Lung (tissue), 12 donors: ENCODE data around the gene CD1C. TPM values are rescaled to one million over a fixed set of nuclear protein-coding genes. Genes with fewer than 3 reads are reported as not detected.
"Not testable (repeated sequence)": the region's sequence is repeated elsewhere in the genome, so short reads cannot be mapped to it uniquely, and the experiment has no call there.

Source experiments
- ATAC-seq: fragments of 200-7000 bp; cut with Tn5 transposase; one replicate; pipeline ENCODE4 v1.9.1; 2020; ENCODE audit warnings: moderate number of reproducible peaks; ENCODE audit not compliant: insufficient read depth, low FRiP score
- DNase-seq, 3 donors: peaks; one replicate each; pipeline ENCODE4 v3.0.0-alpha.2; 2013 to 2017
- H3K27ac ChIP-seq, 2 donors: one replicate each; pipeline ENCODE4 v1.5.1; 2013; ENCODE audit warnings: mild to moderate bottlenecking in 2 of 2, moderate library complexity in 2 of 2, control low read depth in 1 of 2, inconsistent platforms in 1 of 2, low read depth in 1 of 2, low read length in 1 of 2
- H3K27me3 ChIP-seq, 3 donors: one replicate each; pipeline ENCODE4 v1.5.1; 2013; ENCODE audit warnings: low read length in 2 of 3; ENCODE audit not compliant: control insufficient read depth in 3 of 3, insufficient read depth in 3 of 3
- H3K36me3 ChIP-seq, 4 donors: one replicate each; pipeline ENCODE4 v1.5.1; 2013; ENCODE audit warnings: low read length in 4 of 4, mild to moderate bottlenecking in 1 of 4, moderate library complexity in 1 of 4; ENCODE audit not compliant: control insufficient read depth in 4 of 4, insufficient read depth in 4 of 4
- H3K4me1 ChIP-seq, 5 donors: one replicate each; pipeline ENCODE4 v1.5.1; 2013; ENCODE audit warnings: low read length in 5 of 5, mild to moderate bottlenecking in 2 of 5, moderate library complexity in 1 of 5; ENCODE audit not compliant: control insufficient read depth in 5 of 5, insufficient read depth in 5 of 5
- H3K4me3 ChIP-seq: one replicate; pipeline ENCODE4 v1.5.1; 2013; ENCODE audit warnings: mild to moderate bottlenecking, control low read depth, moderate library complexity
- H3K9ac ChIP-seq, 2 donors: one replicate each; pipeline ENCODE4 v1.5.1; 2013; ENCODE audit warnings: low read length in 2 of 2, control low read depth in 1 of 2; ENCODE audit not compliant: insufficient read depth in 1 of 2
- H3K9me3 ChIP-seq, 4 donors: one replicate each; pipeline ENCODE4 v1.5.1; 2013; ENCODE audit warnings: low read length in 3 of 4, mild to moderate bottlenecking in 1 of 4, moderate library complexity in 1 of 4; ENCODE audit not compliant: control insufficient read depth in 4 of 4, insufficient read depth in 3 of 4
- CTCF ChIP-seq: IDR thresholded peaks from 2 replicates; pipeline ENCODE4 v1.5.1; 2012; ENCODE audit warnings: mild to moderate bottlenecking; ENCODE audit errors: control extremely low read depth, extremely low read depth
- WGBS, 2 donors: extraction: QIAGEN DNeasy Blood & Tissue Kit; methylation state at CpG; one replicate each; pipeline ENCODE4 v1.1.7; 2013; 5-methylcytosine and 5-hydroxymethylcytosine counted together
- polyA plus RNA-seq, 2 donors: library from polyadenylated mRNA; stranded (reverse); fragments of 200-250 nt; gene quantifications; one replicate each; pipeline ENCODE4 v1.2.1, GENCODE V29; 2013
- total RNA-seq, 2 donors: library from RNA; depleted of rRNA in 1 of 2; stranded (reverse); fragments of >200 nt in 1 of 2; gene quantifications; one replicate each; pipeline ENCODE4 v1.2.1, GENCODE V29; 2014 to 2021
- donor health status: control.
- donor health status: control.
- donor health status: Bipolar disorder and iron deficiency.
- donor health status: healthy.
- donor health status: DM: yes; HTN: yes; CAD: no.

CD1C gene
- total and polyA plus RNA-seq, 4 donors, result 0.92 to 2.3 (median 1.8) TPM

GRCh38 chr1:158257888-158258287 lies 31.8 kb upstream of the CD1C start:
- H3K36me3 ChIP-seq, result no peaks in the 10 kb centered on the region
- H3K9ac ChIP-seq, result no peak overlapping the region
- H3K4me1 ChIP-seq, result no peaks in the 10 kb centered on the region
- DNase-seq (no peak), ATAC-seq (no peak)
- no peak overlapping the region for H3K27ac ChIP-seq
- H3K27me3 ChIP-seq, result no peaks in the 10 kb centered on the region
- H3K9me3 ChIP-seq, result no peaks in the 10 kb centered on the region
- no peak for TF ChIP-seq CTCF
- no peak overlapping the region for H3K4me3 ChIP-seq
- WGBS, 2 donors, result 14 to 32% methylated on average over 2 of the region's 2 CpGs

GRCh38 chr1:158259117-158259516 lies 30.6 kb upstream of the CD1C start:
- no peak for TF ChIP-seq CTCF
- Histone ChIP-seq H3K4me1 (no peaks in the 10 kb centered on the region), H3K27me3 (no peaks in the 10 kb centered on the region), H3K36me3 (no peaks in the 10 kb centered on the region), H3K9ac (no peak overlapping the region), H3K9me3 (no peaks in the 10 kb centered on the region), H3K27ac (no peak overlapping the region), H3K4me3 (no peak overlapping the region)
- DNase-seq (no peak), ATAC-seq (no peak)
- 74 to 91% methylated on average over 1 of the region's 1 CpG for WGBS, 2 donors

- TF ChIP-seq CTCF, result no peak
- no peaks in the 10 kb centered on the region for H3K4me1 ChIP-seq
- H3K9ac ChIP-seq, result no peak overlapping the region
- no peaks in the 10 kb centered on the region for H3K9me3 ChIP-seq
- no peak overlapping the region for H3K27ac ChIP-seq
- ATAC-seq, result no peak
- H3K36me3 ChIP-seq, result no peaks in the 10 kb centered on the region
- peak in 1 of 3 donors; percentile 13 for DNase-seq
- no peaks in the 10 kb centered on the region for H3K27me3 ChIP-seq
- H3K4me3 ChIP-seq, result no peak overlapping the region
Observed at GRCh38 chr1:158272681-158273080, 17.0 kb upstream of the CD1C start.

- DNase-seq, result no peak
- no peak overlapping the region for H3K27ac ChIP-seq
- TF ChIP-seq CTCF, result no peak
- no peaks in the 10 kb centered on the region for H3K27me3 ChIP-seq
- no peak overlapping the region for H3K4me3 ChIP-seq
- ATAC-seq, result no peak
- H3K4me1 ChIP-seq, result no peaks in the 10 kb centered on the region
- no peaks in the 10 kb centered on the region for H3K36me3 ChIP-seq
- H3K9me3 ChIP-seq, result peaks cover 0 to 6% (median 0%) of the 10 kb centered on the region in 4 donors
- WGBS, 2 donors, result 73 to 78% methylated on average over 5 of the region's 5 CpGs
- H3K9ac ChIP-seq, result no peak overlapping the region
Observed at GRCh38 chr1:158274797-158275196, 14.9 kb upstream of the CD1C start.

GRCh38 chr1:158282421-158282820 lies 7.3 kb upstream of the CD1C start:
- not testable (repeated sequence) for H3K4me1 ChIP-seq, DNase-seq, H3K9ac ChIP-seq, H3K27me3 ChIP-seq, ATAC-seq, H3K27ac ChIP-seq, H3K36me3 ChIP-seq, H3K4me3 ChIP-seq
- peaks cover 0 to 10% (median 0%) of the 10 kb centered on the region in 4 donors for H3K9me3 ChIP-seq
- 66 to 77% methylated on average over 2 of the region's 2 CpGs for WGBS, 2 donors
